ENCODE measurements around the gene PRKN.

Gene PRKN

DNA sequence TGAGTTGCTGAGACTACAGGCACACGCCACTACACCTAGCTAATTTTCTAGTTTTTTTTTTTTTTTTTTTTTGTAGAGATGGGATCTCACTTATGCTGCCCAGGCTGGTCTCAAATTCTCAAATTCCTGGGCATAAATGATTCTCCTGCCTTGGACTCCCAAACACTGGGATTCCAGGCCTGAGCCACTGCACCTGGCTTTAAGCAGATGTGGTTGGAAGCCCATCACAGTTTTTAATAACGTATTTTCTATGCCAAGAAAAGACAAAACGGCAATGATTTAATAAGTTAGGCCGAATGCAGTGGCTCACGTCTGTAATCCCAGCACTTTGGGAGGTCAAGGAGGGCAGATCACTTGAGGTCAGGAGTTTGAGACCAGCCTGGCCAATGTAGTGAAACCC lies 456.6 kb downstream of the PRKN start:
- Histone ChIP-seq H3K4me1 (ENCODE audit: low read depth, poor library complexity, severe bottlenecking) (no peaks in the 10 kb centered on the region), H3K27me3 (ENCODE audit: insufficient read depth, low read depth) (no peaks in the 10 kb centered on the region), H3K27ac (no peak overlapping the region), H3K79me2 (ENCODE audit: insufficient read depth, low read depth) (no peaks in the 10 kb centered on the region), H3K4me2 (no peak overlapping the region), H3K36me3 (ENCODE audit: insufficient read depth) (no peaks in the 10 kb centered on the region), H4K20me1 (ENCODE audit: insufficient read depth) (no peaks in the 10 kb centered on the region), H3K4me3 (IDR thresholded peaks at IDR 0.05; ENCODE audit: insufficient read depth, low read depth, low read length) (no peak overlapping the region), H2AFZ (ENCODE audit: low read depth) (no peak overlapping the region), H3K9ac (no peak overlapping the region)
- no peak for TF ChIP-seq CTCF (conservative IDR thresholded peaks at IDR 0.05; ENCODE audit: low read depth, low read length)

DNA sequence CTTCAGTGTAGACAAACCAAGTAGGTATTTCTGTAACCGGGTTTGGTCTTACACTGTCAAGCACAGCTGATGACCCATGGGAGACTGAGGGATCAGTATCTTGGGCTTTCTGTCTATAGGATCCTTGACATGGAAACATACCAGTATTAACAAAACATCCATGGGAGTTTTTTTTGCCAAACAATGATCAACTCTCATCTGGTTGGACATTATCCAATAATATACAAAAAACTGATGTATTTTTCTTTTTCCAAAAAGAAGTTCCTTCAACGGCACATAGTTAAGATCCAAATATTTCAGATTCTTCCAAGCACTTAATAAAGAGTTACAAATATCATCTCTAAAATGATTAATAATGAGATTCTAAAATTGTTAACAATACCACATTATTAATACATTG lies 459.9 kb downstream of the PRKN start:
- Histone ChIP-seq H3K36me3 (ENCODE audit: insufficient read depth) (no peaks in the 10 kb centered on the region), H3K4me3 (IDR thresholded peaks at IDR 0.05; ENCODE audit: insufficient read depth, low read depth, low read length) (no peak overlapping the region), H3K27me3 (ENCODE audit: insufficient read depth, low read depth) (no peaks in the 10 kb centered on the region), H2AFZ (ENCODE audit: low read depth) (no peak overlapping the region), H3K27ac (no peak overlapping the region), H3K4me1 (ENCODE audit: low read depth, poor library complexity, severe bottlenecking) (no peaks in the 10 kb centered on the region), H3K4me2 (no peak overlapping the region), H3K79me2 (ENCODE audit: insufficient read depth, low read depth) (no peaks in the 10 kb centered on the region), H4K20me1 (ENCODE audit: insufficient read depth) (no peaks in the 10 kb centered on the region), H3K9ac (no peak overlapping the region)
- no peak for TF ChIP-seq CTCF (conservative IDR thresholded peaks at IDR 0.05; ENCODE audit: low read depth, low read length)

DNA sequence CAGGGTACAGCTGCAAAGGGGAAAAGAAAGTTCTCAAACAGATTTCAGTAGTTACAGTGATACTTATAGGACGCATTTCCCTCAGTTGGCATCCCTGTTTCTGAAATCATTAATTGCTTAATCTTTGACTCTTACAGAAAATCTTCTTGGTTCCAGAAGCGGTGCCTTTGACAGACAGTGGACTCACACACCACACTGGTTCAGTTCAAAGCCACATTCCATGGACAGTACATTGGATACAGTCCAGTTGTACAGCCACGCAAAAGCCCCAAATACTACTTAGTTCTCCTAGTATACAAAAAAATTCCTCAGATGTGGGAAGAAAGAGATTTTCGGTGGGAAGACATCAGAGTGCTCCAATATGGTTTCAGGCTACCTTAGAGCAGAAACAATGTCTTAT lies 460.4 kb downstream of the PRKN start:
- H2AFZ ChIP-seq (ENCODE audit: low read depth): no peak overlapping the region
- no peaks in the 10 kb centered on the region for H3K27me3 ChIP-seq (ENCODE audit: insufficient read depth, low read depth)
- no peaks in the 10 kb centered on the region for H3K4me1 ChIP-seq (ENCODE audit: low read depth, poor library complexity, severe bottlenecking)
- H3K4me2 ChIP-seq: no peak overlapping the region
- no peaks in the 10 kb centered on the region for H3K79me2 ChIP-seq (ENCODE audit: insufficient read depth, low read depth)
- no peak overlapping the region for H3K9ac ChIP-seq
- no peak overlapping the region for H3K4me3 ChIP-seq (IDR thresholded peaks at IDR 0.05; ENCODE audit: insufficient read depth, low read depth, low read length)
- no peaks in the 10 kb centered on the region for H4K20me1 ChIP-seq (ENCODE audit: insufficient read depth)
- no peak for TF ChIP-seq CTCF (conservative IDR thresholded peaks at IDR 0.05; ENCODE audit: low read depth, low read length)
- H3K27ac ChIP-seq: no peak overlapping the region
- H3K36me3 ChIP-seq (ENCODE audit: insufficient read depth): no peaks in the 10 kb centered on the region

- Histone ChIP-seq H3K4me3 (IDR thresholded peaks at IDR 0.05; ENCODE audit: insufficient read depth, low read depth, low read length) (no peak overlapping the region), H4K20me1 (ENCODE audit: insufficient read depth) (no peaks in the 10 kb centered on the region), H3K27me3 (ENCODE audit: insufficient read depth, low read depth) (no peaks in the 10 kb centered on the region), H2AFZ (ENCODE audit: low read depth) (no peak overlapping the region), H3K4me1 (ENCODE audit: low read depth, poor library complexity, severe bottlenecking) (no peaks in the 10 kb centered on the region), H3K9ac (no peak overlapping the region), H3K79me2 (ENCODE audit: insufficient read depth, low read depth) (no peaks in the 10 kb centered on the region), H3K36me3 (ENCODE audit: insufficient read depth) (no peaks in the 10 kb centered on the region), H3K4me2 (no peak overlapping the region), H3K27ac (no peak overlapping the region)
- TF ChIP-seq CTCF (conservative IDR thresholded peaks at IDR 0.05; ENCODE audit: low read depth, low read length): no peak
Observed at GRCh38 chr6:162264581-162264980, 463.0 kb downstream of the PRKN start.
